Activated naive CD4-positive, alpha-beta T cell treated with anti-CD3 and anti-CD28 coated beads for 36 hours (primary cell): Measurements from ENCODE around the gene UNC13D. TPM values are rescaled to one million over a fixed set of nuclear protein-coding genes. Genes with fewer than 3 reads are reported as not detected.

ENCODE experiments used
- CTCF ChIA-PET: fragments of 350-600 bp; sonication (Branson Sonifier 250); formaldehyde crosslinking; loops from one replicate; lab custom pipeline; 2021; ENCODE audit warnings: antibody characterized with exemption; lab: Charles Lee
- DNase-seq: peaks from one replicate; pipeline ENCODE4 v3.0.0-alpha.2; 2020
- H3K27ac Mint-ChIP-seq: one replicate; pipeline ENCODE4 v1.8.0; 2021; ENCODE audit warnings: mild to moderate bottlenecking, mixed read lengths
- H3K27me3 Mint-ChIP-seq: one replicate; pipeline ENCODE4 v1.8.0; 2021; ENCODE audit warnings: low read depth, mixed read lengths
- H3K36me3 Mint-ChIP-seq: one replicate; pipeline ENCODE4 v1.8.0; 2021; ENCODE audit warnings: low read depth, mixed read lengths
- H3K4me1 Mint-ChIP-seq: one replicate; pipeline ENCODE4 v1.8.0; 2021; ENCODE audit warnings: low read depth, mixed read lengths
- H3K4me3 Mint-ChIP-seq: one replicate; pipeline ENCODE4 v1.8.0; 2021; ENCODE audit warnings: mild to moderate bottlenecking, moderate library complexity, mixed read lengths
- H3K9me3 Mint-ChIP-seq: one replicate; pipeline ENCODE4 v1.8.0; 2021; ENCODE audit warnings: mixed read lengths
- intact Hi-C: fragments of 100-400 bp; cut with micrococcal nuclease; formaldehyde crosslinking; loops from one replicate; pipeline ENCODE4 v1.15.1; 2023
- total RNA-seq, 2 experiments: library from RNA; stranded (reverse); gene quantifications; one replicate each; pipeline ENCODE4 v1.2.3, GENCODE V29; 2021

UNC13D gene
- total RNA-seq, 2 experiments from 2014 or later: 98.5 to 99.1 TPM

DNA sequence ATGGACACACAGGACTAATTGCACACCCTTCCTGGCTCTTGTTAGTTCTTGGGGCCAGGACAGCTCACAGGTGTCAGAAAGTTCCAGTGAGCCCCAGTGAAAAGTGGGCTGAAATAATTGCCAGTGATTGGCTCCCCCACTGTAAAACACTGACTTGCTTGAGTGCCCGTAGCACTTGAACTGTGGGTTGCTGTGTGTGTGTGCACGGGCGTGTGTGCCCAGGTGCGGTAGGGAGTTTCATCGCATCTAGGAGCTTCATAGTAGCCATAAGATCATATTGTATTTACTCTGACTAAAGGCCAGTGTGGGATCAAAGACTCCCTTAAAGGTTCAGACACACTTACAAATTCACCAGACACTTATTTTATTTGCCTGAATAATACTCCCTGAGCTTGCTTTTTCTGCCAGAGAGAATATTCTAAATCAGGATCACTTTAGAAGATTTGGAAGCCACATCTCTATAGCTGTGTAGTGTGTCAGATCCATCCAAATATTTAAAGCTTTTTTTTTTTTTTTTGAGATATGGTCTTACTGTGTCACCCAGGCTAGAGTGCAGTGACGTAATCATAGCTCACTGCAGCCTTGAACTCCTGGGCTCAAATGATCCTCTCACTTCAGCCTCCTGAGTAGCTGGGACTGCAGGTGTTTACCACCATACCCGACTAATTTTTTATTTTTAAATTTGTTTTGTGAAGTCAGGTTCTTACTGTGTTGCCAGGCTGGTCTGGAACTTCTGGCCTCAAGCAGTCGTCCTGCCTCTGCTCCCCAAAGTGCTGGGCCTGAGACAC lies 48.2 kb downstream of the UNC13D start:
- intact Hi-C loops: no loop called here

DNA sequence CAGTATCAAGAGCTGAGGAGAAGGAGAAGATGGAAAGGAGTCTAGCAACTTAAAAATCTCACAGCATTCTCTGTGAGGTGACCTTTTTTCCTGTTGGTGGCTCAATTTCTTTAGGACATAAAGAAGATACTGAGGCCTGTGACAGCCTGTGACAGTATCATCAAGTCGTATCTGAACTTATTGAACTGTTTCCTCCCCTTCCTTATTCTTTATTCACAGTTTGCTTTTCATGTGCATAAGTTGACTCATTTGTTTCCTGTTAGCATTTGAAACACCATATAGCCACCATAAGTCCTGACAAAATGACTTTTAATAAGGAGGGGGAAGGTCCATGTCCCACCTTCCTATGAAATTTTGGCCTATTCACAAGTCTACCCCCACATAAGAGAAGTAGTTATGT lies 50.7 kb downstream of the UNC13D start:
- Mint-ChIP-seq H3K4me1 (peaks cover 28% of the 10 kb centered on the region), H3K36me3 (peaks cover 8% of the 10 kb centered on the region), H3K9me3 (no peaks in the 10 kb centered on the region), H3K4me3 (no peak overlapping the region), H3K27me3 (no peaks in the 10 kb centered on the region), H3K27ac (peak overlapping the region; percentile 3)
- CTCF ChIA-PET: interaction anchor here (0.5 to 1.0 kb wide), 3 partner anchors 8 to 194 kb away, joined by 3 read pairs; no protein-coding TSS in a partner anchor
- DNase-seq: no peak
- intact Hi-C loops: no loop called here

More for the DNA sequence above, 48.2 kb downstream of the UNC13D start:
- Mint-ChIP-seq H3K9me3 (no peaks in the 10 kb centered on the region), H3K27me3 (no peaks in the 10 kb centered on the region), H3K4me1 (peaks cover 24% of the 10 kb centered on the region), H3K4me3 (no peak overlapping the region), H3K27ac (no peak overlapping the region), H3K36me3 (peaks cover 14% of the 10 kb centered on the region)
- CTCF ChIA-PET: interaction anchor here (0.7 to 1.6 kb wide), 7 partner anchors 9 to 482 kb away, joined by 3 to 7 read pairs (median 3); partner anchors contain the start of gene TRIM65
- no peak for DNase-seq

DNA sequence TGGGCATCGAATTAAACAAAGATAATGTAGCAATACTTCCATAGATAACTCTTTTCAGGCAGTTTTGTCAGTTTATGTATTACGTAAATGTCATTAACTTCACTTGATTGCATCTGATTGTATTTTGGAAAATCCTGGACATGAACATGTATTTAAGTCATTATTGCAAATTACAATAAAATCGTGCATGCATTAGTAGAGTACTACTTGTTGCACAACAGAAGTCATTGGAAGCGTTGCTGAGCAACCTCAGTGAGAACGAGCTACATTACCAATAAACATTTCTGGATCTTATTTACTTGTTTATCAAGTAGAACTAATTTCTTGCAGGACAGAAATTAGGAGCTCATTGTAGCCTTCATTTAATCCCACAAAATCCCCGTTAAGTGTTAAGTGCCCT lies 53.0 kb downstream of the UNC13D start:
- Mint-ChIP-seq H3K27ac (no peak overlapping the region), H3K4me3 (no peak overlapping the region), H3K27me3 (no peaks in the 10 kb centered on the region), H3K9me3 (no peaks in the 10 kb centered on the region), H3K36me3 (peaks cover 8% of the 10 kb centered on the region), H3K4me1 (peaks cover 38% of the 10 kb centered on the region)
- DNase-seq: no peak
- intact Hi-C loops: no loop called here
- CTCF ChIA-PET: interaction anchor here (0.6 to 1.1 kb wide), 3 partner anchors 36 to 88 kb away, joined by 3 to 4 read pairs (median 3); partner anchors contain the start of gene TRIM47

DNA sequence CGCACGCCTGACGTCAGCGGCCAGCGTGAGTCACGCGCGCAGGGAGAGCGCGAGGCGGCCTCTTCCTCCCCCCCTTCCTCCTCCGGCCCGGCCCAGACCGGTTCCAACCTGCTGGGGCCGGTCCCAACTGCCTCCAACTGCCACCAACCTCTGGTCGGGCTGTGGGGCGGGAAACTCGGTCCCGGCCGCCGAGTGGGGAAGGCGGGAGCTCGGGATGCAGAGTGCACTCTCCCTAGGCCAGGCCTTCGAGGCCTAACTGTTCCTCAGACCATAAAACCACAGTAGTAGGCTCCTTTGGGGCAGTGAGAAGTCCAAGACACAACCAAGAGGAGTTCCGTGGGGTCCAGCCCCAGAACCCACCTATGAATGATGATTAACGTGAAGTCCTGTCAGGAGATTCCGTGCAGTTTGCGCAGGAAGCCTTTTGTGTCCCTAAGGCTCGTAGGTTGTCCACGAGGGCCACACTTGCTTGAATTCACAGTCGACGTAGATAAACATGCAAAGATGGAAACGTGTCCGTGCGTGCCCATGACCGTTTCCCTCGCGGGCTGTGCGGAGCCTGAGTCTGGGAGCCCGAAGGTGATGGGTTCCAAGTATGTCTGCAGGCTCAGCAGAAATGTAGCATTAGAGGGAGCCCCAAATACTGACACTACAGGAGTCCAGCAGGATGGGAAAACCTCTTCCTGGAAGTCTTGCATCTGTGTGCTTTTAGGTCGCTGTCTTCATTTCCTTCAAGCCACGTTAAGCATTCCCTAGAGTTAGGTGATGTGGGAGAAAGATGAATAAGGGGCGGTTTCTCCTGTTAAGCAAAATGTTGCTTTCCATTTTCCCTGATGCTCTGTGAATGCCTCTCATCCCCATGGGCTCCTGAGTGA lies 59.0 kb downstream of the UNC13D start:
- Mint-ChIP-seq H3K4me1 (peaks cover 45% of the 10 kb centered on the region), H3K36me3 (peaks cover 1% of the 10 kb centered on the region), H3K27me3 (no peaks in the 10 kb centered on the region), H3K27ac (peak overlapping the region; percentile 100), H3K9me3 (no peaks in the 10 kb centered on the region), H3K4me3 (peak overlapping the region; percentile 90)
- intact Hi-C loops: loop anchor here (2.0 to 10.0 kb wide), 4 partner anchors 48 to 730 kb away; partner anchors contain the start of genes GGA3, MRPS7 and SUMO2
- CTCF ChIA-PET: interaction anchor here (0.6 to 3.3 kb wide), 7 partner anchors 9 to 45 kb away, joined by 3 to 18 read pairs (median 6); partner anchors contain the start of gene GALK1
- peak; percentile 93 for DNase-seq

- Mint-ChIP-seq H3K9me3 (no peaks in the 10 kb centered on the region), H3K36me3 (peaks cover 3% of the 10 kb centered on the region), H3K4me1 (peaks cover 51% of the 10 kb centered on the region), H3K27me3 (peaks cover 2% of the 10 kb centered on the region), H3K4me3 (peak within 1 kb of the TSS; percentile 90), H3K27ac (peak within 1 kb of the TSS; percentile 100)
- intact Hi-C loops: loop anchor here (1.0 to 10.0 kb wide), 13 partner anchors 8 to 730 kb away; partner anchors contain the start of genes ACOX1, GGA3, MRPS7 and RECQL5
- CTCF ChIA-PET: interaction anchor here (1.3 to 2.7 kb wide), 3 partner anchors 20 to 42 kb away, joined by 3 to 17 read pairs (median 7); partner anchors contain the start of gene GALK1
- peak; percentile 98 for DNase-seq
Measured at GRCh38 chr17:75784473-75785015, 59.7 kb downstream of the UNC13D start, which contains the start of gene UNK. Gene UNK, plus strand, starts transcription at chr17:75784806. Its CDS starts 75 bp downstream, at chr17:75784881.

- no peaks in the 10 kb centered on the region for H3K9me3 Mint-ChIP-seq
- intact Hi-C loops: loop anchor here (1.0 to 10.0 kb wide), 13 partner anchors 8 to 731 kb away; partner anchors contain the start of genes ACOX1, GGA3, MRPS7 and RECQL5
- peaks cover 3% of the 10 kb centered on the region for H3K27me3 Mint-ChIP-seq
- peak overlapping the region; percentile 100 for H3K27ac Mint-ChIP-seq
- CTCF ChIA-PET: interaction anchor here (0.6 to 2.7 kb wide), 11 partner anchors 11 to 278 kb away, joined by 3 to 17 read pairs (median 4); partner anchors contain the start of gene GALK1
- DNase-seq: peak; percentile 43
- H3K36me3 Mint-ChIP-seq: peaks cover 4% of the 10 kb centered on the region
- peaks cover 49% of the 10 kb centered on the region for H3K4me1 Mint-ChIP-seq
- peak overlapping the region; percentile 90 for H3K4me3 Mint-ChIP-seq
Measured at GRCh38 chr17:75783803-75784472, 60.3 kb downstream of the UNC13D start.

- peak overlapping the region; percentile 100 for H3K27ac Mint-ChIP-seq
- DNase-seq: no peak
- peaks cover 11% of the 10 kb centered on the region for H3K36me3 Mint-ChIP-seq
- peaks cover 50% of the 10 kb centered on the region for H3K4me1 Mint-ChIP-seq
- peak overlapping the region; percentile 90 for H3K4me3 Mint-ChIP-seq
- H3K27me3 Mint-ChIP-seq: peaks cover 3% of the 10 kb centered on the region
- CTCF ChIA-PET: interaction anchor here (0.6 to 2.7 kb wide), 18 partner anchors 10 to 729 kb away, joined by 3 to 17 read pairs (median 4); partner anchors contain the start of gene GALK1
- intact Hi-C loops: loop anchor here (5.0 to 10.0 kb wide), 4 partner anchors 409 to 732 kb away; partner anchors contain the start of genes GGA3, MRPS7 and SUMO2
- H3K9me3 Mint-ChIP-seq: no peaks in the 10 kb centered on the region
Measured at GRCh38 chr17:75783069-75783783, 61.0 kb downstream of the UNC13D start.

- CTCF ChIA-PET: interaction anchor here (1.0 to 1.4 kb wide), 2 partner anchors 47 to 76 kb away, joined by 3 to 4 read pairs; no protein-coding TSS in a partner anchor
- Mint-ChIP-seq H3K27me3 (peaks cover 3% of the 10 kb centered on the region), H3K36me3 (peaks cover 35% of the 10 kb centered on the region), H3K4me3 (peak overlapping the region; percentile 91), H3K27ac (peak overlapping the region; percentile 99), H3K4me1 (peaks cover 54% of the 10 kb centered on the region), H3K9me3 (no peaks in the 10 kb centered on the region)
- intact Hi-C loops: loop anchor here (1.0 to 10.0 kb wide), 11 partner anchors 47 to 735 kb away; partner anchors contain the start of genes GALR2, GGA3, MRPS7 and SRP68
- DNase-seq: no peak
Measured at GRCh38 chr17:75779987-75780889, 64.0 kb downstream of the UNC13D start.

DNA sequence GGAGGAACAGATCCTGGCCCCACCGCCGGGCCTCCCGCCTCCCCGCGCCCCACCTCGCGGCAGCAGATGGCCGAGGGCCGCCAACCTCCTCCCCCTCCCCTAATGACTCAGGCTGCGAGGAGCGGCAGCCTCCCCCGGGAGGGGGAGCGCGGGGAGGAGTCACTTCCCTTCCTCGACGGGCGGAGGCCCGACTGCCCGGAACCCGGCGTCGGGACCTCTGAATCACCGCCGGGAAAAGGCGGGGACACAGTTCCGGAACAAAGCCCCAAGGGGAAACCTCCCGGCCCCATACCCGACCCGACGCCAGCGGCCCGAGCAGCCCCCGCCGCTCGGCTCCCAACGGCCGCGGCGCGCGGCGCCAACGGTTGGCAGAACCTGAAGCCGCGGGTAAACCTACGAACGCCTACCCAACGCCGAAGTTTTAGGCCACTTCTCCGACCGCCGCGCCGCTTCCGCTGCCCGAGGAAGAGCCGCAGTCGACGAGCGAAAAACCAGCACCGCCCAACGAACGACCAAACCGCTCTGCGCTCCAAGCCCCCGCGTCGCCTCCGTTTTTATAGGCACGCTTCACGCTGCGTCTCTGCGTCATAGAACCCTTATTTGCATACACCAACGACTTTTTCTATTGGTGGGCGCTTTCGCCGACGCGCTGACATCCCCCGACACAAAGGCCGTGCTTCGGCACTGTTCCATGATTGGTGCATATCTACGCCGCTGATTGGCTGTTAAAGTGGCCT lies 64.8 kb downstream of the UNC13D start:
- peaks cover 3% of the 10 kb centered on the region for H3K27me3 Mint-ChIP-seq
- peak; percentile 97 for DNase-seq
- peaks cover 54% of the 10 kb centered on the region for H3K4me1 Mint-ChIP-seq
- peaks cover 35% of the 10 kb centered on the region for H3K36me3 Mint-ChIP-seq
- H3K9me3 Mint-ChIP-seq: no peaks in the 10 kb centered on the region
- CTCF ChIA-PET: interaction anchor here (1.0 to 5.7 kb wide), 3 partner anchors 14 to 77 kb away, joined by 3 to 30 read pairs (median 4); partner anchors contain the start of gene GALK1
- intact Hi-C loops: loop anchor here (1.0 to 5.0 kb wide), 7 partner anchors 47 to 488 kb away; partner anchors contain the start of genes GALR2, SRP68, TRIM65 and UBALD2
- peak overlapping the region; percentile 99 for H3K27ac Mint-ChIP-seq
- H3K4me3 Mint-ChIP-seq: peak overlapping the region; percentile 91
